Body of pancreas (tissue), 4 donors: Measurements from ENCODE around the gene TMEM131L. TPM values are rescaled to one million over a fixed set of nuclear protein-coding genes. Genes with fewer than 3 reads are reported as not detected.
A peak's percentile ranks its signal among the peaks of the same experiment; 100 is the strongest.

ENCODE experiments used
- ATAC-seq: fragments of 150-250 bp; one replicate; pipeline ENCODE4 v1.9.1; 2016
- DNase-seq, 4 donors: peaks; one replicate each; pipeline ENCODE4 v3.0.0-alpha.2; 2019
- H3K27ac ChIP-seq, 4 donors: fragments of 200-600 bp; sonication (generic); 1 replicate in 3 of 4; 2 replicates in 1 of 4; pipeline versions ENCODE4 v1.5.1 to v1.6.1; 2016 to 2019; ENCODE audit warnings: mild to moderate bottlenecking in 1 of 4, mixed read lengths in 1 of 4, moderate library complexity in 1 of 4
- H3K27me3 ChIP-seq, 2 donors: fragments of 200-600 bp; sonication (generic); one replicate each; pipeline ENCODE4 v1.6.0; 2016; ENCODE audit warnings: mild to moderate bottlenecking in 1 of 2
- H3K36me3 ChIP-seq, 2 donors: fragments of 200-600 bp; sonication (generic); replicated peaks in 1 of 2; 2 replicates each; pipeline ENCODE4 v1.5.1; 2016; ENCODE audit warnings: low read depth in 2 of 2; ENCODE audit not compliant: insufficient read depth in 1 of 2
- H3K4me1 ChIP-seq: fragments of 200-600 bp; sonication (generic); one replicate; pipeline ENCODE4 v1.6.0; 2016
- H3K4me3 ChIP-seq, 2 donors: fragments of 200-600 bp; sonication (generic); 1 replicate in 1 of 2; 2 replicates in 1 of 2; pipeline ENCODE4 v1.5.1; 2016 to 2019
- H3K9me3 ChIP-seq, 3 donors: fragments of 200-600 bp; sonication (generic); 1 replicate in 2 of 3; 2 replicates in 1 of 3; pipeline ENCODE4 v1.5.1; 2016
- POLR2A ChIP-seq, 3 donors: fragments of 450-650 bp; IDR thresholded peaks; one replicate each; pipeline ENCODE4 v1.6.1; 2016; ENCODE audit warnings: antibody characterized with exemption in 3 of 3, mild to moderate bottlenecking in 2 of 3
- WGBS, 2 donors: methylation state at CpG; one replicate each; pipeline ENCODE4 v1.1.5; 2017; 5-methylcytosine and 5-hydroxymethylcytosine counted together
- intact Hi-C: fragments of 100-400 bp; cut with DNase I; formaldehyde crosslinking; loops from one replicate; pipeline ENCODE4 v1.15.1; 2023
- total RNA-seq, 2 donors: library from RNA; depleted of rRNA; stranded (reverse); fragments of >200 nt; gene quantifications; one replicate each; pipeline ENCODE4 v1.1.0, GENCODE V29; 2016
- TF ChIP-seq, protein P1 (sequence below), 7 experiments: fragments of 450-650 bp in 4 of 7; fragments of 200-600 bp in 3 of 7; sonication (generic) in 3 of 7; IDR thresholded peaks; one replicate each; pipeline ENCODE4 v1.5.1; 2016 to 2019; ENCODE audit warnings: antibody characterized with exemption in 7 of 7

Gene TMEM131L
- total RNA-seq, 2 donors from 2014 or later: 47.1 to 63.6 TPM

DNA sequence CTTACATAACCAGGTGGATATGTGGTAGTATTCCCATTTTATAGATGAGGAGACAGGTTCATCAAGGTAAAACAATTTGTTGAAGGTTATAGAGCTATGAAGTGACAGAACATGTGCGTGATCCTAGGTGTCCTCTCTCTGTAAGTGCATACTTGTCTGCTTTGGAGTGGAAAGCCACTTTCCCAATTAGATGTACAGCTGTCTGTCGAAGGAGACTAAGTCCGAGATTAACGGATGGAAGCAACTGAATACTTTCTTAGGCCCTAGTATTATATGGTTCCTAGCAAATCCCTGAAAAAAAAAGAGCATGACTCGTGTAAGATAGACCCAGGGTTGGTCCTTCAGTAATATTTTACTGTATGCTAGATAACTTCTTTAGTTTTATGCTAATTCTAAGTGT, 19.7 kb downstream of the TMEM131L start:
- Histone ChIP-seq H3K4me3 (no peak overlapping the region), H3K4me1 (peaks cover 57% of the 10 kb centered on the region), H3K36me3 (no peaks in the 10 kb centered on the region), H3K27me3 (no peaks in the 10 kb centered on the region), H3K27ac (peak overlapping the region; percentile 38 to 86 (median 66)), H3K9me3 (no peaks in the 10 kb centered on the region)
- ATAC-seq (no peak), DNase-seq (no peak)
- 79 to 80% methylated on average over 5 of the region's 5 CpGs for WGBS, 2 donors
- no peak for TF ChIP-seq POLR2A (IDR thresholded peaks at IDR 0.05)
- TF ChIP-seq, protein P1, sequence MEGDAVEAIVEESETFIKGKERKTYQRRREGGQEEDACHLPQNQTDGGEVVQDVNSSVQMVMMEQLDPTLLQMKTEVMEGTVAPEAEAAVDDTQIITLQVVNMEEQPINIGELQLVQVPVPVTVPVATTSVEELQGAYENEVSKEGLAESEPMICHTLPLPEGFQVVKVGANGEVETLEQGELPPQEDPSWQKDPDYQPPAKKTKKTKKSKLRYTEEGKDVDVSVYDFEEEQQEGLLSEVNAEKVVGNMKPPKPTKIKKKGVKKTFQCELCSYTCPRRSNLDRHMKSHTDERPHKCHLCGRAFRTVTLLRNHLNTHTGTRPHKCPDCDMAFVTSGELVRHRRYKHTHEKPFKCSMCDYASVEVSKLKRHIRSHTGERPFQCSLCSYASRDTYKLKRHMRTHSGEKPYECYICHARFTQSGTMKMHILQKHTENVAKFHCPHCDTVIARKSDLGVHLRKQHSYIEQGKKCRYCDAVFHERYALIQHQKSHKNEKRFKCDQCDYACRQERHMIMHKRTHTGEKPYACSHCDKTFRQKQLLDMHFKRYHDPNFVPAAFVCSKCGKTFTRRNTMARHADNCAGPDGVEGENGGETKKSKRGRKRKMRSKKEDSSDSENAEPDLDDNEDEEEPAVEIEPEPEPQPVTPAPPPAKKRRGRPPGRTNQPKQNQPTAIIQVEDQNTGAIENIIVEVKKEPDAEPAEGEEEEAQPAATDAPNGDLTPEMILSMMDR (IDR thresholded peaks at IDR 0.05): no peak
- intact Hi-C loops: loop anchor here (10.0 kb wide), 1 partner anchor 89 kb away; no protein-coding TSS in a partner anchor

DNA sequence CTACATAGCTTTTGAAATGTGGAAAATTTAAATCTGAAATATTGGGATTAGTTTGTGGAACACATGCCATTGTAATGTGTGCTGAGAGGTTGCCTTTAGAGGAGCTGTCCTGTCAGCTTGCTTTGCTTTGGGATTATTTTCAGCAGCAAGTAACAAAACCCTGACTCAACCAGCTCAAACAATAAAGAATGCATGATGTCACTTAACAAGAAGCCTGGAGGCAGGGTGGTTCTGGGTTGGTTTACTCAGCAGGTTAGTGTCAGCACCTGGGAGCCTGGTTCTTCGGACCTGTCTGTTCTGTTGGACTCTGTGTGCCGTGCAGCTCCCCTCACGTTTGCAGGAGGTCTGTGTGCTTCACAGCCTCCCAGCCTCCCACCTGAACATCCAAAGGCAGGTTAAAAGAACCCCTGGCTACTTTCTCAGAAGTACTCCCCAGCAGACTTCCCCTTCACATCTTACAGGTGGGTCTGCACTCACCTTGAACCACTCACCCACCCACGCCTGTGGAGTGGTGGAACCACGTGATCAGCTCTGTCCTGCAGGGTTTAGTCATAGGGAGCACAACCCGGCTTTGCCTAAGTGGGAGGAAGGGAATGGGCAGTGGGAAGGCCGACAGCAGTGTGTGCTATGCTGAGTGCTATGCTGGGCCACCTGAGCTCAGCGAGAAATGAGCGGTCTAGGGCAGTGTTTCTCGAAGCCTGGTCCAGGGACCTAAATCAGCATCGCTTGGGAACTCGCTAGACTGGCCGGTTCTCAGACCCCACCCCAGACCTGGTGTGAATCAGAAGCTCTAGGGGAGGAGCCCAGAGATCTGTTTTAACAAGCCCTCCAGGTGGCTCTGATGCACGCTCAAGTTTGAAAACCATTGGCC, 20.4 kb downstream of the TMEM131L start:
- intact Hi-C loops: loop anchor here (10.0 kb wide), 1 partner anchor 88 kb away; no protein-coding TSS in a partner anchor
- Histone ChIP-seq H3K9me3 (no peaks in the 10 kb centered on the region), H3K27ac (peak overlapping the region; percentile 38 to 86 (median 66)), H3K27me3 (no peaks in the 10 kb centered on the region), H3K4me3 (no peak overlapping the region), H3K36me3 (no peaks in the 10 kb centered on the region), H3K4me1 (peaks cover 61% of the 10 kb centered on the region)
- peak; percentile 82 for ATAC-seq
- TF ChIP-seq, protein P1 (IDR thresholded peaks at IDR 0.05): no peak
- TF ChIP-seq POLR2A (IDR thresholded peaks at IDR 0.05): no peak
- WGBS, 2 donors: 54 to 67% methylated on average over 14 of the region's 14 CpGs
- peak; percentile 49 to 77 (median 64) for DNase-seq

DNA sequence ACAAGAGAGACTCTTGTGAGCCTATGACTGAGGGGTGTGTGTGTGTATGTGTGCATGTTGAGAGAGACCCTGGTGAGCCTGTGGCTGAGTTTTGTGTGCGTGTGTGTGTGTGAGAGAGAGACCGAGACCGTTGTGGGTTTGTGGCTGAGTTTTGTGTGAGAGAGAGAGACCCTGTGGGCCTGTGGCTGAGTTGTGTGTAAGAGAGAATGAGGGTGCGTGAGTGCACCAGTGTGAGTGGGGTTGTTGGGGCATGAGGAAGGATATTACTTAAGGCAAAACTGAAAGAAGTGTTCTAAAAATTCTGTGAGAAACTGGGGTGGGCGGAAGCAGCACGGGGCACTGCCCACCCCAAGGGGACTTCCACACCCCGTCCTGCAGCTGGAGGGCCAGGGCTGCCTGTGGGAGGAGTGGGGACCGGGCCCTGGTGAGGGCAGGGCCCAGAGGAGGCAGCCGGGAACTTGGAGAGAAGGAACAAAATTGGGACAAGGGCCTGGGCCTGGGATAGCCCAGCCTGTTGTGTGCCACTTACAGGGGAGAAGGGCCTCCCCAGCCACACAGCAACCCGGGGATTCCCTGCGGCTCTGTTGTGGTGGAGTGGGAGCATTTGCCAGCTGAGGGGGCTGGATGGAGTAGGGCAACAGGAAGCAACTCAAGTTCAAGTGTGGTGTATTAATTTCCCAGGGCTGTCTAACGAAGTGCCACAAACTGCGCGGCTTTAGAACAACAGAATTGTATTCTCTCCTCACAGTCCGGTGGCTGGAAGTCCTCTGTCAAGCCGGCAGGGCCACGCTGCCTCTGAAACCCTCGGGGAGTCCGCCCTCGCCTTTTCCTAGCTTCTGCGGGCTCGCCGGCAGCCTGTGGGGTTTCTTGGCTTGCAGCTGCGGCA, 22.1 kb downstream of the TMEM131L start:
- intact Hi-C loops: loop anchor here (10.0 kb wide), 1 partner anchor 87 kb away; no protein-coding TSS in a partner anchor
- ATAC-seq (no peak), DNase-seq (no peak)
- TF ChIP-seq POLR2A (IDR thresholded peaks at IDR 0.05): no peak
- TF ChIP-seq, protein P1 (IDR thresholded peaks at IDR 0.05): no peak
- WGBS, 2 donors: 58 to 88% methylated on average over 24 of the region's 24 CpGs
- Histone ChIP-seq H3K4me1 (peaks cover 75% of the 10 kb centered on the region), H3K27me3 (no peaks in the 10 kb centered on the region), H3K4me3 (no peak overlapping the region), H3K9me3 (no peaks in the 10 kb centered on the region), H3K27ac (peak overlapping the region; percentile 38 to 86 (median 62)), H3K36me3 (no peaks in the 10 kb centered on the region)

DNA sequence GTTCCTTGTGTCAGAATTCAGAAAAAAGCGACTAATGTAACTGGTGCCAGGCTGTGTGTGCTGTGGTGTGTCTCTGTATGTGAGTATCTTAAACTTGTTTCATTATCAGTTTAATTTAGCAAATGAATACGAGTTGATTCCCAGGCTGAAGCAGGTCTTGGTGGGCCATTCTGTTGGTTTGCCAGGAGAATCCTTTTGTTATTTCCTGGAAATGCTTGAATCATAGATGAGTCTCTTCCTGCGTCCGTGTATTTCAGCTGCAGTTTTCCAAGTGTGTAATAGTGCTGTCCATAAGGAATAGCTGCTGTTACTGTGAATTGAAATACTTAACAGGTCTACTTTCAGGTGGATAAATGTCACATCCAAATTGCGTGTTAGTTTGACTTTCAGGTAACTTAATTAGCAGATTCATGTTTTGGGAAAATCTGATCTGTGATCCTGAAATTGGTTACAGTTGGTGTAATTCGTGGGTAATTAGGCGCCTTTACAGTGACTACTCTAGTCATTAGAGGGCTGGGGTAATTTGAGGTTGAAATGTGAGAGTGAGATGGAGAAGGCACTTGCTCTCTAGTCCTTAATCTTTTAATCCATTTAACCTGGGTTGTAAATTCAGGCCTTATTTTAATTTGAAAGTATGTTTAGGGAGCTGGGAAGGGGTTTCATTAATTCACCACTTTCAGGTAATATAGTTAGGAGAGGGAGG, 23.8 kb downstream of the TMEM131L start:
- intact Hi-C loops: loop anchor here (10.0 kb wide), 1 partner anchor 85 kb away; no protein-coding TSS in a partner anchor
- H3K27ac ChIP-seq: no peak overlapping the region

More for the DNA sequence above, 23.8 kb downstream of the TMEM131L start:
- TF ChIP-seq, protein P1 (IDR thresholded peaks at IDR 0.05): no peak
- no peak for TF ChIP-seq POLR2A (IDR thresholded peaks at IDR 0.05)
- 81 to 83% methylated on average over 7 of the region's 7 CpGs for WGBS, 2 donors
- Histone ChIP-seq H3K36me3 (no peaks in the 10 kb centered on the region), H3K4me1 (peaks cover 75% of the 10 kb centered on the region), H3K9me3 (no peaks in the 10 kb centered on the region), H3K4me3 (no peak overlapping the region), H3K27me3 (no peaks in the 10 kb centered on the region)
- ATAC-seq (no peak), DNase-seq (no peak)
